ENCODE results near the gene RALB.

Gene RALB, protein sequence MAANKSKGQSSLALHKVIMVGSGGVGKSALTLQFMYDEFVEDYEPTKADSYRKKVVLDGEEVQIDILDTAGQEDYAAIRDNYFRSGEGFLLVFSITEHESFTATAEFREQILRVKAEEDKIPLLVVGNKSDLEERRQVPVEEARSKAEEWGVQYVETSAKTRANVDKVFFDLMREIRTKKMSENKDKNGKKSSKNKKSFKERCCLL

DNA sequence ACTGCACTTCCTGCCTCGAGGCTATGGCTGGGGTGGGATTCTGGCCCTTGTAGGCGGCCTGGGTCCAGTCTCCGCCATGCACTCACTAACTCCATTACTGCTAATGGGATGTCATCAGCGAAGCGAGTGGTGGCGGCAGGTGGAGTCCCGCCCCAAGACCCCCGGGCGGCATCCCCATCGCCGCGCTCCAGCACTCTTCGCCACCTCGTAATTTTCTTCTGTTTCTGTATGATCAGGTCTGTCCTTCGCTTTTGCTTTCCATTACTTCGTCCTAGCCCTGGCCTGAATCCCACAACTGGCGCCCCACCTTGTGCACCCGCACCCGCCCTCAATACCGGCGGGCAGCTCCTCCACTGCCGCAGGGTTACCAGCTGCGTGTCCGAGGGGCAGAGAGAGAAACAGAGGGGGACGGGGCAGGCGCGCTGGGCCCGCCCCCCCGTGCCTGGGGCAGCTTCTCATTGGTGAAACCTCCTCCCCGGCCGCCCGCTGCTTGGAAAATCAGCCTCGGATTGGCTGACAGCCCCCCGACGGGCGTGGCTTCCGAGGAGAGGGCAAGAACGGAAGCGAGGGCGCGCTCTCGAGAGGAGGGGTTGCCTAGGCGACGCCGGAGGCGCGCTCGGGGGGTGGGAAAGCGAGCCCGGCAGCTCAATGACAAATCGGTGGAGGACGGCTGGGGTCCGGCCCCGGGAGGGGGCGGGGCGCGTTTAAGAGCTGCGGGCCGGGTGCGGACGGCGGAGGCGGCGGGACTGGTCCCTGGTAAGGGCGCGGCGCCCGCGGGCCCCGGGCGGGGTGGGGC lies at the start of gene RALB:
Gene RALB (plus strand): TSS at position 628 of the 796 bp plus-strand sequence. CDS start 25,813 bp downstream, outside the sequence.
- peak; percentile 99 for DNase-seq

DNA sequence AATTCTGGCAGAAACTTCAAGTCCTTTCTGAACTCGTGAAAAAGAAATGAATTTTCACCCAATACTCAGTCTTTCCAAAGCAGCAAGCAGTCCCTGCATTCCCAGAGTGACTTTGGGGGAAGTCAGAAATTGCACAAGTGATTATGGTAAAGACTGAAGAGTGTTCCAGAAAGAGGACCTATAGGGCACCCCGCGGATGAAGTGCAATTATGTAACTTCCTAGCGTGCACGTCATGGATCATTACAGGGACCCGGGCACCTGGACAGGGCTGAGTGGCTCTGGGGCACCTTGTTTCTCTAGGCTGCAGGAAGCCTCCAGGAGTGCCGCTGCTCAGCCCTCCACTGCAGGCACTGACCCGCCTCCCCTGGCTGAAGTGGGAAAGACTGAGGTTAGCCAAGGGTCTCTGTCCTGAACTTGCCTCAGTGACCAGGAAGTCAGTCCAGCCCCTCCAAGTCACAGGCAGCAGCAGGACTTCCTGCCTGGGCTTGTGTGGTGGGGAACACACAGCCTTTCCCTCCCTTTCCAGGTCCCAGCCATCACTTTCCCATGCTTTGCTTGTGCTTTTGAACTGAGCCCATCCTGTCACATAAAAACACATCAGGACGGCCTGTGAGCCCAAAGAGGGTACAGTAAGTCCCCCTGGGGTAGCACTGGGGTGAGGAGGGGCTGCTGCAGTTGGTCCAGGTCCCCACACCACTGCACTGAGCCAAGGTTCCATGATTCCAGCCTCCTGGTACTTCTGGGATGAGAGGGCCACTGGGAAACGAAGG lies 49.2 kb upstream of the RALB start:
- no peak for DNase-seq

DNA sequence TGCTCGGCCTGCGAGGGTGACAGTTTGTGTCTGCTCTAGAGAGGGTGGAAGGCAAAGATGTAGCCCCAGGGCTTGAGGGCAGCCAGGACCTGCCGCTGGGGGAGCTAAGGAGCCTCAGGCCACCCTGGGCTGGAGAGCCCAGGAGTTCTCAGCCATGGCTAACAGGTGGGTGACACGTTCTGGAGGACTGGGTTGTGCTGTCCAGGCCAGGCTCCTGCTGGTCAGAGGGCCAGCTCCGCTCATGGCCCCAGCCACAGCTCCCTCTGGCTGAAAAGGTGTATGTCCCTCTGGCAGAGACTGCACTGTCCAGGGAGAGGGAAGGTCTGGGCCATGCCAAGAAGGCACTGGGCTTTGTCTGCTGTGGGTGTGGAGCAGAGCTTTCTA lies 48.6 kb upstream of the RALB start:
- peak; percentile 32 for DNase-seq

DNA sequence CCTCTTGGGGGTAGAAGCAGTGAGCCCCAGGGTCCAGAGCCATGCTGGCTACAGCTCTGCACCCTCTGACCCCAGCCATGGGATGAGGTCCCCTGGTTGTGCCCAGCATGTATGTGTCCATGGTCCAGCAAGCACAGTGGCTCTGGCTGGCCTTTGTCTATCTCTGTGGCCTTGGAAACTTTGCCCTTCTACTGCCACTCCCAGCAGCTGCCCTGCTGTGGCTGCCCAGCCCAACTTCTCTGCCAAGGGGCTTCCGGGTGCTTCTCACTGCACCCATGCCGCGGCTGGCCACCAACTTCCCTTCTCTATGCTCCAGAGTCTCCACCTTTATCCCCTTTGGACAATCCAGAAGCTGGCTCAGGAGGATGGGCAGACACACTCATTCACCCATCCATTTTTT lies 48.2 kb upstream of the RALB start:
- no peak for DNase-seq

DNA sequence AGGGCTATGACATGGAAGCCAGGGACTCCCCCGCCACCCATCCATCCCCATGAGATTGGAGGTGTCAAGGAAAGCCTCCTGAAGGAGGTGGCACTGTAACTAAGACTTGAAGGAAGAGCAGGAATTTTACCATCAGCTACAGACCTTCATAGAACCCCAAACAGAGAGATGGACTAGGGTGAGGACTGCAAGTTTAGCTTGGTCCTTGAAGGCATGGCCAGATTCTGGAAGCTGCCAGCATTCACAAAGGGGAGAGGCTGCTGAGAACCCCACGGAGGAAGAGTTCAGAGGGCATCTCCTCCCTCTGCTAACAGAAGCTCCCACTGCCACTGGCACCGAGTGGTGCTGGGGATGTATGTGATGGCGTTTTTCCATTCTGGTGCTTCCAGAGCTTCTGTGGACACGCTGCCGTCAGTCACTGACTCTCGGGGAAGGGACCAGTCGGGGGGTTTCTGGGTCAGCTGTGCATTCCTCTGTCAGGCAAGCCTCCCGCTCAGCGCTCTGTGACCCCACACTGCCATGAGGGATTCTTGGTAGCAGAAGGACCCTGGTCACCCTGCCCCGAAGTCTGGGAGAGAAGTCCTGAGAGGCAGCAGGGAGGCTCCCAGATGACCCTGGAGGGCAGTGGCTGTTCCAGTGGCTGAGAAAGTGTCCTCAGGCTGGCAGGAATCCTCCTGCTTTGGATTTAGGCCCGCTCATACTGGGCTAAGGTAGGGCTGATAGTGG lies 47.5 kb upstream of the RALB start:
- no peak for DNase-seq

DNA sequence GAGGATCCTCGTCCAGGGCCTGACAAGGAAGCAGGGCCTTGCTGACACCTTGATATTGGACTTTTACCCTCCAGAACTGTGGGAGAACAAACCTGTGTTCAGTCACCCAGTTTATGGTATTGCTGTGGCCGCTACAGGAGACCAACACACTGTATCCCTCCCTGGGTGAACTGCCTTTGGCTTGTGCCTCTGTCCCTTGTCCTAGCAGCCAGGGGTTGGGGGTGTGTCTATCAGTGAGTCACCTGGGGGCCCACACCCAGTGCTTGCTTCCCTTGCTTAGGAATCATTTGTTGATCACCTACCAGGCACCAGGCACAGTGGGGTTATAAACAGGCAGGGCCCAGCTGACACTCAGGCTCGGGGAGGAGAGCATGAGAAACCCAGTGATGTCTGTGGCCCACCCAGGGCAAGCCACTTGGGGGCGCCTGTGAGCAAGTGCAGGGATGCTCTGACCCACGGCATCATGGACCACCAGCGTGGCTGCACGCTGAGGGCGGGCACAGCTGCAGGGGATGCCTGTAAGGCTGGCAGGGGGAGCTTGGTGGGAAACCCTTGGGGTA lies 46.5 kb upstream of the RALB start:
- peak; percentile 56 for DNase-seq

DNA sequence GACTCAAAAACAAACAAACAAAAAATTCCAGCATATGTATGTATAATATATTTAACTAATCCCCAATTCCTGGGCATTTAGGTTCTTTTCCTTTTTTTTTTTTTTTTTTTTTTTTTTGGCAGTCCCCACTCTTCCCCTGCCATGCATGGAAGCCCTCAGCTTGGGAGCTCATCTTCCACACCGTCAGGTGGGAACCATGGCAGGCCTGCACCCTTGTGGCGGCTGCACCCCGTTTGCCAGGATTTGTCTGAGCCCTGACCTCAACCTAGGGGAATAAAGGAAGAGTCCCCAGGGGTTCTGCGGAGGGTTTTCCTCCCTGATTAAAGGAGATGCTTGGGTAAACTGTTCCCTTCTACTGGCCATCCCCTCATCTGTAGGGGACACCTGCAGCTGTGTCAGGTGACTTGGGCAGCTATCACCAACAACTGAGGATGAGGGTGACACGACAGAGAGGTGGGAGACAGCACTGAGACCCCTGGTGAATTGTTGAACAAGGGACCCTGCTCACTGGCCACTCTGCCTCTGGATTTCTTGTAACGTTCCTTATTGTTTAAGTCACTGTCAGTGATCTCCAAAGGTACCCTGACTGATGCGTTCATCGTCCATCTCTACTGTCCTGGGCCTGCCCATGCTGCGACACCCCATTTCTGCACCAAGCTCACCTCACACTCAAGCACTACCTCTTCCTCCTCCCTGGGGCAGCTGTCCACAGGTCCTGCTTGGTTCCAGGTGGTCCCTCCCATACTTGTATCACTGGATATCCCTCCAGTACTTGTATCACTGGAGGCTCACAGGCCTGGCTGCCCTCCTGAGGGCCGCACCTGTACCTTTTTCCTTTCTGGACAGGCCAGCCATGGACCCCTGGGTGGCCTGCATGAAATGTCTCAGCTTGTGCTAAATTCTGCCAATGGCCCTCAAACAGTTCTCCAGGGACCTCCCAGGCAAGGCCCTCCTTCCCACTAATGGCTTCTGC lies 44.0 kb upstream of the RALB start:
- no peak for DNase-seq

DNA sequence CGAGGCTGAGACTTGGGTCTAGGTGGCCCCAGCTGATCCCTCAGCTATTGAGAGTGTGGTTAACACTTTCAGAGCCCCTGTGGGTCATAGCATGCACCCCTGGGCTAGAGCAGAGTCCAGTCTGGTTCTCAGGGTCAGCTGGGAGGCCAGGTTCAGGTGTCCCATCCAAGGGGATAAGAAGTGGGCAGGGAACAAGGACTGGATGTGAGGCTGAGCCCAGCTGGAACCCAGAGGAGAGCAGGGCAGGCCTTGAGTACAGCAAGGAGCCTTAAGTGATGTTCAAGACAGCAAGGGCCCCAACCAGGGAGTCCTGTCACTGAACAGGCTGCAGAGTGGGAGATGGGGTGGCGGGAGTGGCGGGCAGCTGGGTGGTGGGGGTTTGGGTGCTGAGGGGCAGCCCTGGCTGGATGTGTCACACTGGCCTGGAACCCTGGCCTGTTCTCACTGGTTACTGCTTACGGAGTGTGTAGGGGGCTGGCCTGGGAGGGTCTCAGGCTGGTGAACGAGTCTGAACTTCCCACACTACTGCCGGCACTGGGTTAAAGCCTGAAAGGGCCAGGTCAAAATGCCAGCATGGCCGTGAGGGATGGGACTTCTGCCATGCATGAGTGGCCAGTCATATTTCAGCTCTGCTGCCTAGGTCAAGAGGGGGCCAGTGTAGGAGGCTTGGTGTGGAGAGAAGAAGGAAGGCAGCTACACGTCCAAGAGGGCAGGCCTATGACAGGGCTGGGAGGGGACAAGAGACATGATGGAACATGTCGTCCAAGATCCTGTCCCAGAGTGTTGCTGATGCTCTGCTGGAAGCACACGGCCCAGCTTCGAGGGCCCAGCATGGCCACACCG lies 43.0 kb upstream of the RALB start:
- DNase-seq = no peak

DNA sequence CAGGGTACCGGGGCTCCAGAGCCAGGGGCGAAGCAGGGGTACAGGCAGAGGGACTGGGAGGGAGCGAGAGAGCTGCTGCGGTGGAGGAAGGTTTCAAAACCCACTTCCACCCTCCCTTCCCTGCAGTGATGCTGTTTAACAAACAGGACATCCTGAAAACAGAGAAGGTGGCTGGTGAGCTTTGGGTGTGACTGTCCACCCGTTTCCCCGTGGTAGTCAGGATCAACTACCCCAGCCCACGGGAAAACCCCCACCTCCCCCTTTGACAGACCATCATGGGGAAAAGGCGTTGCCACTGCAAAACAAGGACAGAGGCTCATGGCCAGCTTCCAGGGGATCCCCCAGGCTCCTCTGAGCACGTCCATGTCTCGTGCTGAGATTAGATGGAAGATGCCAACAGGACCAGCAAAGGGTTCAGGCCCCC lies 42.4 kb upstream of the RALB start:
- no peak for DNase-seq

DNA sequence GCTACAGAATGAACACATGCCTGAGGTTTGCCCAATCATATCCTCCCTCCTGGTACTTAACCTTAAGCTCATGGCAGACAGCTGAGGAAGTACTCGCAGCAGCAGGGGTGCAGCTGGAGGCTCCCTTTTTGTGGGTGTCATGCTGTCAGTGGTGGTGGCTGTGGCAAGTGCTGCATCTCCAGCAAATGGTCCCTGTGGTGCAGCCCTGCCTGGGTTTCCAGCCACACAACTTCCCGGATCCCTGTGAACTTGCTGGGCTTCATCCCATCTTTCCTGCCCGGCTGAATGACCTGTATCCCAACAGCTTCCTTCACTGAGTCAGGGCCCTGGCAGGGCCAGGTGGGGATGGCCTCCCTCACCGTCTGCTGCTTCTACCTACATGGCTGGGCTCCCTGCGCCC lies 34.5 kb upstream of the RALB start:
- no peak for DNase-seq

DNA sequence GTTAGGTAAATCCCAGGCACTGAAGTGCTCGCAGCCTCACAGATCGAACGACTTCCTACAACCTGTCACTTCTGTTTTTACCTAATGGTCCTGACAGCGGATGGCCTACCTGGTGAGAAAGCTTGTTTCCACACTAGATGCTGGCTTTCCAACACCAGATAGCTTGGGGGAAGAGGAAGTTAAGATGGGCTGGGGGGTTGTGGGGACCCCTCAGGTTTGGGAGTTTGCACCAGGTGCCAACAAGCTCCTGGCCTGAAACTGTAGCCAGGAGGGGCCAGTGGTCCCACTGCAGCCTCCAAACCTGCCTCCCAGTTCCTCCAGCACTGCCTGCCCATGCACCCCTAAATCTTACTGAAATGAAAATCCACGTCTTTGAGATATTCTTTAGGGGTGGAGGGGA lies 33.4 kb upstream of the RALB start:
- no peak for DNase-seq

DNA sequence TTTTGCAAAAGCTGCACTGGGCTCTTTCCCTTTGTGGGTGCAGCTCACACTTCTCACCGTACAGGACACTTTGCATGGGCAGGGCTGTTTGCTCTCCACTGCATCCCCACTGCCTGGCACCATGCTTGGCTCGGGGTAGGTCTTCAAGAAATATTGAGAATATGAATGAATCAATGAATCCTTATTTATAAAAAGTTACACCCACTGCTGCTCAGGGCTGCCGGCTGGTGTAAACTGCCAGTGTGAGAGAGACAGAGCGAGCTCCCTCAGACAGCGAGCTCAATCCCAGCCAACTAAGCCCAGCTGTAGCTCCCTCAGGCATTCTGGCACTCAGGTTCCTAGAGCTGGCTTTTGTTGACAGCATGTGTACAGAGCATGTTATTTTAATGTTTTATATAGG lies 32.9 kb upstream of the RALB start:
- no peak for DNase-seq

DNA sequence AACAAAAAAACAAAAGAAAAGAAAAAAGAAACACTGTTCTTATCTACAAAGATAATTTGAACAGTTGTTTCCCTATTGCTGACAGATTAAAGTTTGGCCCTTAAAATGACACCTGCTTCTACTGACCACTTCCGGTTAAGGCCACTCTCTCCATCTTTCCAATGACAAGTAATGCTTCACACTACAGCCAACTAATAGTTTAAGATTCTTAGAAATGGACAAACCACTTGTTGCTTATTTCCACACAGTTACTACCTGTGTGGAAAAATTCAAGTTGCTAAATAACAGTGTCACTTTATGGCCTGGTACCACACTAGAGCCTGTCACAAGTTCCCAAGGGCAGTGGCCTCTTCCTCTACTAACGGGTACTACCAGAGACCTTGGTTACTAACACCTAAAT lies 31.9 kb upstream of the RALB start:
- DNase-seq = no peak

DNA sequence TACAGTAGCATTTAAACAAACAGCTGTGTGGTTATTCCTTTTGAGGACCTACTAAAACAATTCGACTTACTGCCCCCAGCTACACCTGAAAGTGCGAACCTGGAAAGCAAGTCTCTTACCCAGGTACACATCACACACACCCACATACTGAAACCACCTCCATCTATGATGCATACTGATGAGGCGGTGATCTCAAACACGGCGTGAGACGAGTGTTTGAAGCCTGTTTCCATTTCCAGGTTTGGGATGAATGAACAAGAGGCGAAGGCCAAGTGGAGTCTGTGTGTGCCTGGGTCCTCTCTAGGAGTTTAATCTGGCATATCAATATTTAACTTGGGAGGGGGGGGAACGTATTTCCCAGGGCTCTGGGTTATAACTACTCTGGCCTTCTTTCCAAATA lies 31.0 kb upstream of the RALB start:
- no peak for DNase-seq

DNA sequence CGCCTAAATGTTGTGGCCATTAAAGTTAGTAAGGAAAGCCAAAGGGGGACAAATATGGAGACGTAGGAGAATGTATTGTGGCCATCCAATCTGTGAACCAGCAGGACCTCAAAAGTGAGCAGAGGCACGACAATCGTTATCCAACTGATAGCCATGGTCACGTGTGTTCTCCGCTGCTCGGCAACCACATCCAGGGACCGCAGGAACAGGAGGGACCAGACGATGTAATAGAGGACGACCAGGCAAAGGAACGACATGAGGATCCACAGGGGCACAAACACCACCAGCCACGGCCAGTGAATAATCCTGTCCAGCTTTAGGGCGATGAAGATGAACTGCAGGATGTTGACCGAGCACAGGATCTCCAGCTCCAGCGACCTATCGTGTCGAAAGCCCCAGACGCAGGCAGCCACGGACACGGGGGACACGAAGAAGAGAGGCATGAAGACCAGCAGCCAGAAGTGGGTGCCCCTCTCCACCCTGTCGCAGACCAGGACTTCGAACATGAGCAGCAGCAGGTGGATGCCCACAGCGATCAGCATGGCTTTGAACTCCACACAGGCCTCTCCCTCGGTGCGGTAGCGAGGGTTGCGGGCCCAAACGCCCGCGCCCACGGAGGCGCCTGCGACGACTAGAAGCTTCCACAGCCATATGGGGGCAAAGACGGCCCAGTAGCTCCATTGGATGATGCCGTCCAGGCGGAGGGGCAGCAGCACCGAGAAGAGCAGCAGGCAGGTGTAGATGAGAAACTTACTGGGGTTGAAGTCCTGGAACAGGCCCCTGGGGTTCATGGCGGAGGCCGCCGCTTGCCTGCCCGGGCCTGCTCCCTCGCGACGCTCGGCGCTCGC lies 30.2 kb upstream of the RALB start:
- no peak for DNase-seq

DNA sequence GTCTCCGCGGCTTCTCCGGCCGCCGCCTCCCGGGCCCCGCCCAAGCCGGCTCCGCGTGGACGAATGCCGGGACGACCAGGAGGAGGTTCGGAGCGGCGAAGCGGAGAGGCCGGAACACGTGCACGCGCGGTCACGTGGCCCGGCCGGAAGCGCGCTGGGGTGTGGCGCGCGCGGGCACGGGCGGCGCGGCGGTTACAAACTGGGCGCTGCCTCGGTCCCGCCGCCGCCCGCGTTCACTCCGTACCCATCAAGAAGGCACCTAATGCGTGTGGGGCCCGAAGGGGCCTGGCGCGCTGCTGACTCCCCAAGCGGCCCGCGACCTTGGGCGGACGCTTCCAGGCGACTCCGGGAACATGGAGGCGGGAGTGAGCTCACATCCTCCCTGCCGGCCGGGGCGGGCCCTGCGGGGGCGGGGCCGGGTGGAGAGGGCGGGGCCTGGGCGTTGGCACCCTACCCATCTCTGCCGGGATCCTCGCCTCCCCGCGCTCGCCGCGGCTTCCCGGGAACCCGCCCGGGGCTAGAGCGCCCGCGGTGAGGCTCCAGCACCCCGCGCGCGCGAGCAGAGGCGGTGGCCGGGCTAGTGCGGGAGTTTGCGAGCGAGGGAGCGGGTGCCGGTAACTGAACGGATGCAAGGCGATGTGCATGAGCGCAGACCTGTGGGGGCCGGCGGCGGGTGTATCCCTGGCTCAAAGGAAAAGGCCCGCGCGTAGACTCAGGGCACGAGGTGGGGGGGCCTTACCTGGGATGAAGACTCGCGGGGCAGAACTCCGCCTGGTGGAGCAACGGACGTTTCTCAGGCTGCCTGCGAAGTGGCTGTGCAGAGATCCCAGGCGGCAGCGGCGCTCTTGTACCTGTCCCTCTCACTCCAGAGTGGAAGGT lies 29.4 kb upstream of the RALB start, which contains the start of gene TMEM185B:
Gene TMEM185B (minus strand): TSS at position 367 of the 879 bp plus-strand sequence. CDS start 424 bp downstream, outside the sequence.
- DNase-seq = peak; percentile 85

DNA sequence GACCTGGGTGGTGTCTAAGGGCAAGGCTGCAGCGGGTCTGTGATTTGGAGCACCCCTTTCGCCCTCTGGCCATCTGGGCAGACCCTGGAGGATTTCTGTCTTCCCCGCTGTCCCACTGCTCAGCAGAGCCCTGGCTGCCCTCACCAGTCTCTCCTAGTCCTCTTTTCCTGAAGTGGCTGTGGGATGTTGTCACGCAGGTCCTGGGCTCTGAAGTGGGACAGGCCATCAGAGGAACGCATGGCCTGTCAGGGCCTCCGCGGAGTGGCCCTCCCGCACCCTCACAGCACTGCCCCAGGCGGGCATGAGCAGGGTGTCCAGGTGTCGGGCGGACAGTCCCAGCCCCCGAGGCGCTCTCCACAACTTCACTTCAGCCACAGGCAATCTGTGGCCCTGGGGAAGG lies 28.4 kb upstream of the RALB start:
- no peak for DNase-seq

DNA sequence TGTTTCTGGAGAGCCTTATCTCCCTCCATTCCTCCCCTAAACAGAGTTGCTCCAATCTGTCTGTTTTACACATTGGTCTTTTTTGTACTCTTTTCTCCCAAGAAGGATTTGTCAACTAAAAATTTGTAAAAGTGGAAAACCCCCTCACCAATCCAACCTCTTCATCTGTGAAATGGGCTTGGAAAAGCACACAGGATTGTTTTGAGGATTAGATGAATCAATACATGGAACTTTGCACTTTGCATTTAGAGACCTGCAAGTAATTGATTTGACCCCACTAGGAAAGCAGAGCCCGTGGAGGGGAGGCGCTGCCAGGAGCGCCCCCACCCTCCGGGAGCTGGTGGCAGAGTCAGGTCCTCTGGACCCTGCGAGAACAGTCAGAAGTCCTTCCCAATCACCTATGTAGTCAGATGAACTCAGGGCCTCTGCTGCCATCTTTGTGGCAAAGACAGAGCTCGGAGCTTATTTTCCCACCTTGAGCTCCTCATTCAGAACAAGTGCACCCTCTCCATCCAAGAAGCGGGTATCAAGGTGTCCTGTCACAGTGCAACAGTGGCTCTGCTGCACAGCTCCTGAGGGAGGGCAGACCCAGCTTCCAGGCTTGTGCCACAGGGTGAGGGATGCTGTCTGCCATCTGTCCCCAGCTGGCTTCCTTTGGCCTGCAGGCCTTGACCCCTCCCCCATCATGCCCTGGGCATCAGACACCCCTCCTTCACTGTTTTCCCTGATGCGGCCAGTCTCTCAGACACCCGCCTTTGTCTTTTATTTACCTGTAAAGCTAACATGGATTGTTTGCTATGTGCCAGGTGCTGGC lies 27.7 kb upstream of the RALB start:
- DNase-seq = no peak

All from NCI-H82 (cell line).